ENCODE results near the gene CHN2.

Gene CHN2

GRCh38 chr7:29471444-29472138, 277.0 kb downstream of the CHN2 start:
- H3K4me1 ChIP-seq (ENCODE audit: control insufficient read depth, insufficient read depth, low read length): no peaks in the 10 kb centered on the region
- no peaks in the 10 kb centered on the region for H3K36me3 ChIP-seq (ENCODE audit: control insufficient read depth, insufficient read depth, low read length)
- no peaks in the 10 kb centered on the region for H3K27me3 ChIP-seq (ENCODE audit: control insufficient read depth, insufficient read depth, low read length)
- no peak overlapping the region for H3K9ac ChIP-seq (ENCODE audit: low read depth, low read length)
- no peak overlapping the region for H3K4me3 ChIP-seq (ENCODE audit: low read depth, low read length)
- no peak overlapping the region for H3K27ac ChIP-seq (ENCODE audit: low read depth, low read length)
- no peaks in the 10 kb centered on the region for H3K9me3 ChIP-seq (ENCODE audit: control insufficient read depth, insufficient read depth, low read length)

GRCh38 chr7:29476916-29477315, 282.3 kb downstream of the CHN2 start:
- Histone ChIP-seq H3K27me3 (ENCODE audit: control insufficient read depth, insufficient read depth, low read length) (no peaks in the 10 kb centered on the region), H3K9ac (ENCODE audit: low read depth, low read length) (no peak overlapping the region), H3K4me3 (ENCODE audit: low read depth, low read length) (no peak overlapping the region), H3K27ac (ENCODE audit: low read depth, low read length) (no peak overlapping the region), H3K9me3 (ENCODE audit: control insufficient read depth, insufficient read depth, low read length) (no peaks in the 10 kb centered on the region), H3K4me1 (ENCODE audit: control insufficient read depth, insufficient read depth, low read length) (peaks cover 6% of the 10 kb centered on the region), H3K36me3 (ENCODE audit: control insufficient read depth, insufficient read depth, low read length) (no peaks in the 10 kb centered on the region)

- no peak overlapping the region for H3K27ac ChIP-seq (ENCODE audit: low read depth, low read length)
These were observed 283.7 kb downstream of the CHN2 start for GRCh38 chr7:29478226-29478625.

DNA sequence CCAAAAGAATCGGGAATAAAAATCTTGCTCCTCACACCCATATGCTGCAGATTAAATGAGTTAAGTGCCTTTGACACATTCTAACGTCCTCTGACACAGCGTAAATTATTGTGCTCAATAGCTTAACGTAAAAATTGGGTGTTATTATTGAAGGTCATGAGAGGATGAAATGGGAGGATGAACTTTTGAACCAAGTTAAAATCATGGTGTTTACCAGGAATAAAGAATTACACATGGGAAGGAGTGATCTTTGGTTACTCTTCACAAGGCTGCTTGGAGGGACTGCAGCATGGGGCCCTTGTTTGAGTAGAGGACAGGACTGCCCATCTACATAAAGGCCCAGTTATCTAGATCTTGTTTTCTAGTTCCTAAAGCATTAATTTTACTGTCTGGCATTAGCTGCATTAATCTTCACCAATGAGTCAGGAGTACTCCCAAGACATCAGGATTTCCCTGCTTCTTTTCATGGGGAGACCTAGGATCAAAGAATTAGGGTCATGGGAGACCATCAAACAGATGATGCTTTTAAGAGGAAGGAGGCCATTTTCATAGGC, 284.2 kb downstream of the CHN2 start:
- Histone ChIP-seq H3K9ac (ENCODE audit: low read depth, low read length) (no peak overlapping the region), H3K9me3 (ENCODE audit: control insufficient read depth, insufficient read depth, low read length) (no peaks in the 10 kb centered on the region), H3K4me3 (ENCODE audit: low read depth, low read length) (no peak overlapping the region), H3K27ac (ENCODE audit: low read depth, low read length) (no peak overlapping the region), H3K36me3 (ENCODE audit: control insufficient read depth, insufficient read depth, low read length) (no peaks in the 10 kb centered on the region), H3K27me3 (ENCODE audit: control insufficient read depth, insufficient read depth, low read length) (no peaks in the 10 kb centered on the region), H3K4me1 (ENCODE audit: control insufficient read depth, insufficient read depth, low read length) (peaks cover 6% of the 10 kb centered on the region)

More at GRCh38 chr7:29478226-29478625, 283.7 kb downstream of the CHN2 start:
- Histone ChIP-seq H3K9ac (ENCODE audit: low read depth, low read length) (no peak overlapping the region), H3K4me3 (ENCODE audit: low read depth, low read length) (no peak overlapping the region), H3K36me3 (ENCODE audit: control insufficient read depth, insufficient read depth, low read length) (no peaks in the 10 kb centered on the region), H3K27me3 (ENCODE audit: control insufficient read depth, insufficient read depth, low read length) (no peaks in the 10 kb centered on the region), H3K9me3 (ENCODE audit: control insufficient read depth, insufficient read depth, low read length) (no peaks in the 10 kb centered on the region), H3K4me1 (ENCODE audit: control insufficient read depth, insufficient read depth, low read length) (peaks cover 6% of the 10 kb centered on the region)

GRCh38 chr7:29479301-29480200, 285.0 kb downstream of the CHN2 start:
- Histone ChIP-seq H3K9me3 (ENCODE audit: control insufficient read depth, insufficient read depth, low read length) (no peaks in the 10 kb centered on the region), H3K9ac (ENCODE audit: low read depth, low read length) (no peak overlapping the region), H3K27me3 (ENCODE audit: control insufficient read depth, insufficient read depth, low read length) (no peaks in the 10 kb centered on the region), H3K4me1 (ENCODE audit: control insufficient read depth, insufficient read depth, low read length) (peaks cover 6% of the 10 kb centered on the region), H3K4me3 (ENCODE audit: low read depth, low read length) (no peak overlapping the region), H3K36me3 (ENCODE audit: control insufficient read depth, insufficient read depth, low read length) (no peaks in the 10 kb centered on the region), H3K27ac (ENCODE audit: low read depth, low read length) (no peak overlapping the region)

GRCh38 chr7:29480451-29480850, 285.9 kb downstream of the CHN2 start:
- peaks cover 9% of the 10 kb centered on the region for H3K4me1 ChIP-seq (ENCODE audit: control insufficient read depth, insufficient read depth, low read length)
- H3K27me3 ChIP-seq (ENCODE audit: control insufficient read depth, insufficient read depth, low read length): no peaks in the 10 kb centered on the region
- H3K36me3 ChIP-seq (ENCODE audit: control insufficient read depth, insufficient read depth, low read length): no peaks in the 10 kb centered on the region
- no peak overlapping the region for H3K9ac ChIP-seq (ENCODE audit: low read depth, low read length)
- H3K4me3 ChIP-seq (ENCODE audit: low read depth, low read length): no peak overlapping the region
- H3K9me3 ChIP-seq (ENCODE audit: control insufficient read depth, insufficient read depth, low read length): no peaks in the 10 kb centered on the region
- no peak overlapping the region for H3K27ac ChIP-seq (ENCODE audit: low read depth, low read length)

DNA sequence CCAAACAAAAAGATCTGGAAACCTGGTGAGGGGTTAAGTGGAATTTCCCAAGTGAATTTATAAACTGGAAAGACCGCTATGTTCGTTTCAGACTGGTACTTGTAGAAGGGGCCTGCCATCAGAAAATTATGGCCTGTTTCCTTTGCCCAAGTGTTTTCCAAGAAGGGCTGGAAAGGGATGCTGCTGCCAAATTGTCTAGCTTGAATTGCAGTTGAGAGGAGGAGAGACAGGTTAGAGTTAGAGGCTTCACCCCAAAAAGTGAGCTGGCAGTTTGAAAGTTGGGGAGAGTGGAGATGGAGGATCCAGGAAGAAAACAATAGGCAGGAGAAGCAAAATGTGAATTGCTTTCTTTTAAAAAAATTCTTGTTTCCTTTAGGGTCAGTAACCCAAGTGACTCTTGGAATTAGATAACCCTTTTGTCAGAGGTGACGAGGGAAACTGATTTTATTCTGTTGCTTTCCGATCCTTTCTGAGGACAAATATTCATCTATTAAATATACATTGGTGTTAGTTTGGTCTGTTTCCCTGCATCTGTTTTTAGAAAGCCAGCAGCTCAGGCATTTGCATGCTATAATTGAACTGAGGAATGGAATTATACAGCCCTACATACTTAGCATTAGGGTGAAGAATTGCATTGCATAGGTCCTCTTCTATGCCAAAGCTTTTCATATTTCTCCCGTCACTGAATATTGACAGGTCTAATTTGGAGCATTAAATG, 286.5 kb downstream of the CHN2 start:
- Histone ChIP-seq H3K9ac (ENCODE audit: low read depth, low read length) (no peak overlapping the region), H3K9me3 (ENCODE audit: control insufficient read depth, insufficient read depth, low read length) (no peaks in the 10 kb centered on the region), H3K4me1 (ENCODE audit: control insufficient read depth, insufficient read depth, low read length) (peaks cover 14% of the 10 kb centered on the region), H3K27ac (ENCODE audit: low read depth, low read length) (no peak overlapping the region), H3K36me3 (ENCODE audit: control insufficient read depth, insufficient read depth, low read length) (no peaks in the 10 kb centered on the region), H3K4me3 (ENCODE audit: low read depth, low read length) (no peak overlapping the region), H3K27me3 (ENCODE audit: control insufficient read depth, insufficient read depth, low read length) (no peaks in the 10 kb centered on the region)

GRCh38 chr7:29482056-29482455, 287.5 kb downstream of the CHN2 start:
- Histone ChIP-seq H3K36me3 (ENCODE audit: control insufficient read depth, insufficient read depth, low read length) (no peaks in the 10 kb centered on the region), H3K27ac (ENCODE audit: low read depth, low read length) (no peak overlapping the region)

GRCh38 chr7:29483219-29484104, 288.9 kb downstream of the CHN2 start:
- Histone ChIP-seq H3K4me3 (ENCODE audit: low read depth, low read length) (no peak overlapping the region), H3K36me3 (ENCODE audit: control insufficient read depth, insufficient read depth, low read length) (no peaks in the 10 kb centered on the region), H3K9ac (ENCODE audit: low read depth, low read length) (no peak overlapping the region), H3K4me1 (ENCODE audit: control insufficient read depth, insufficient read depth, low read length) (peaks cover 14% of the 10 kb centered on the region), H3K27me3 (ENCODE audit: control insufficient read depth, insufficient read depth, low read length) (no peaks in the 10 kb centered on the region), H3K27ac (ENCODE audit: low read depth, low read length) (no peak overlapping the region), H3K9me3 (ENCODE audit: control insufficient read depth, insufficient read depth, low read length) (no peaks in the 10 kb centered on the region)

More at GRCh38 chr7:29482056-29482455, 287.5 kb downstream of the CHN2 start:
- Histone ChIP-seq H3K4me3 (ENCODE audit: low read depth, low read length) (no peak overlapping the region), H3K9ac (ENCODE audit: low read depth, low read length) (no peak overlapping the region), H3K4me1 (ENCODE audit: control insufficient read depth, insufficient read depth, low read length) (peaks cover 14% of the 10 kb centered on the region), H3K9me3 (ENCODE audit: control insufficient read depth, insufficient read depth, low read length) (no peaks in the 10 kb centered on the region), H3K27me3 (ENCODE audit: control insufficient read depth, insufficient read depth, low read length) (no peaks in the 10 kb centered on the region)

- Histone ChIP-seq H3K9ac (ENCODE audit: low read depth, low read length) (no peak overlapping the region), H3K27me3 (ENCODE audit: control insufficient read depth, insufficient read depth, low read length) (no peaks in the 10 kb centered on the region), H3K9me3 (ENCODE audit: control insufficient read depth, insufficient read depth, low read length) (no peaks in the 10 kb centered on the region), H3K4me3 (ENCODE audit: low read depth, low read length) (no peak overlapping the region), H3K27ac (ENCODE audit: low read depth, low read length) (no peak overlapping the region), H3K4me1 (ENCODE audit: control insufficient read depth, insufficient read depth, low read length) (peaks cover 14% of the 10 kb centered on the region), H3K36me3 (ENCODE audit: control insufficient read depth, insufficient read depth, low read length) (no peaks in the 10 kb centered on the region)
These were observed 289.7 kb downstream of the CHN2 start for GRCh38 chr7:29484280-29484679.

Data from HUES48 (cell line).